GM12878 (cell line): Measurements from ENCODE around the gene GIMD1. TPM values are rescaled to one million over a fixed set of nuclear protein-coding genes. Genes with fewer than 3 reads are reported as not detected.

ENCODE experiments used
- ATAC-seq: fragments of 200-7000 bp; cut with Tn5 transposase; 3 replicates; pipeline ENCODE4 v1.9.1; 2020; ENCODE audit warnings: mild to moderate bottlenecking, moderate library complexity
- BruUV-seq: library from RNA; stranded (reverse); fragments of 400-500 nt; replicated peaks from 2 replicates; lab custom pipeline; 2021; lab: Mats Ljungman, UMichigan
- CTCF ChIA-PET: fragments of 300-600 bp; sonication (Branson Sonifier 250); formaldehyde crosslinking; extraction: SDS; loops from one replicate; lab custom pipeline; 2021; ENCODE audit warnings: inconsistent platforms; lab: Yijun Ruan, JAX
- POLR2A ChIA-PET: fragments of 350-600 bp; formaldehyde crosslinking; extraction: SDS; loops from one replicate; lab custom pipeline; 2021; ENCODE audit warnings: inconsistent platforms; lab: Charles Lee
- RAD21 ChIA-PET: fragments of 300-600 bp; sonication (Branson Sonifier 250); formaldehyde crosslinking; loops from one replicate; lab custom pipeline; 2023; ENCODE audit warnings: antibody characterized with exemption; ENCODE audit not compliant: unreplicated experiment; lab: Charles Lee
- SMC1A ChIA-PET: fragments of 300-600 bp; sonication (Branson Sonifier 250); formaldehyde crosslinking; loops from one replicate; lab custom pipeline; 2023; ENCODE audit not compliant: unreplicated experiment, uncharacterized antibody; lab: Charles Lee
- DNase-seq: peaks from one replicate; pipeline ENCODE4 v3.0.0-alpha.2; 2011; ENCODE audit warnings: low read depth, low spot score
- FAIRE-seq: peaks from 3 replicates; lab custom pipeline; 2011; peaks lifted over from hg19 to GRCh38; lab: Jason Lieb, UNC
- H2AFZ ChIP-seq: 2 replicates; pipeline ENCODE4 v1.6.0; 2011; ENCODE audit warnings: low read depth, low read length, control low read depth; ENCODE audit not compliant: control insufficient read depth
- H3K27ac ChIP-seq: 2 replicates; pipeline ENCODE4 v1.5.1; 2011; ENCODE audit warnings: control low read depth; ENCODE audit not compliant: control insufficient read depth, insufficient read depth
- H3K27me3 ChIP-seq, 2 experiments: replicated peaks in 1 of 2; 2 replicates each; pipeline versions ENCODE4 v1.6.0 to v1.6.1; 2011; ENCODE audit warnings: low read length in 1 of 2; ENCODE audit not compliant: control insufficient read depth in 2 of 2, insufficient read depth in 2 of 2
- H3K36me3 ChIP-seq, 2 experiments: 2 replicates each; pipeline ENCODE4 v1.5.1; 2011; ENCODE audit warnings: low read length in 1 of 2; ENCODE audit not compliant: control insufficient read depth in 2 of 2, insufficient read depth in 2 of 2
- H3K4me1 ChIP-seq: 2 replicates; pipeline ENCODE4 v1.6.1; 2011; ENCODE audit warnings: mild to moderate bottlenecking, low read length, moderate library complexity, mixed read lengths; ENCODE audit not compliant: control insufficient read depth, insufficient read depth
- H3K4me2 ChIP-seq: 2 replicates; pipeline ENCODE4 v1.6.0; 2011; ENCODE audit warnings: control low read depth; ENCODE audit not compliant: control insufficient read depth, insufficient read depth
- H3K4me3 ChIP-seq: fragments of 200-600 bp; sonication (generic); 2 replicates; pipeline ENCODE4 v1.5.1; 2016
- H3K79me2 ChIP-seq: 2 replicates; pipeline ENCODE4 v1.6.0; 2011; ENCODE audit warnings: low read length; ENCODE audit not compliant: control insufficient read depth, insufficient read depth
- H3K9ac ChIP-seq: 2 replicates; pipeline ENCODE4 v1.8.0; 2011; ENCODE audit warnings: low read length, control low read depth, mixed read lengths; ENCODE audit not compliant: control insufficient read depth, insufficient read depth
- H3K9me3 ChIP-seq: replicated peaks from 3 replicates; pipeline ENCODE4 v1.5.1; 2011; ENCODE audit warnings: mild to moderate bottlenecking, low read length; ENCODE audit not compliant: control insufficient read depth, insufficient read depth
- H4K20me1 ChIP-seq: 2 replicates; pipeline ENCODE4 v1.6.0; 2011; ENCODE audit not compliant: control insufficient read depth, insufficient read depth
- CBX5 ChIP-seq: sonication (generic); IDR thresholded peaks from 2 replicates; pipeline ENCODE4 v1.6.1; 2016; ENCODE audit warnings: low read depth, moderate library complexity, mild to moderate bottlenecking, inconsistent platforms
- CHD1 ChIP-seq: IDR thresholded peaks from 2 replicates; pipeline ENCODE4 v1.6.1; 2012; ENCODE audit warnings: low read depth, low read length, improper control_type of control experiment
- IRF4 ChIP-seq: IDR thresholded peaks from 2 replicates; pipeline ENCODE4 v1.6.1; 2011; ENCODE audit warnings: low read depth, low read length
- JUND ChIP-seq: IDR thresholded peaks from 2 replicates; pipeline ENCODE4 v1.6.1; 2012; ENCODE audit warnings: low read depth, mild to moderate bottlenecking, low read length, improper control_type of control experiment, moderate library complexity
- SMAD1 ChIP-seq: fragments of 450-650 bp; IDR thresholded peaks from 2 replicates; pipeline ENCODE4 v1.6.1; 2018; ENCODE audit warnings: mild to moderate bottlenecking, low read depth; ENCODE audit not compliant: partially characterized antibody
- SP1 ChIP-seq: IDR thresholded peaks from one replicate; pipeline ENCODE4 v1.6.1; 2011; ENCODE audit warnings: low read depth, low read length
- ZNF24 ChIP-seq: fragments of 450-650 bp; IDR thresholded peaks from 2 replicates; pipeline ENCODE4 v1.6.1; 2017; ENCODE audit warnings: antibody characterized with exemption, mild to moderate bottlenecking
- WGBS: methylation state at CpG from one replicate; pipeline ENCODE4 v1.1.6; 2016; ENCODE audit warnings: low lambda C conversion rate; ENCODE audit not compliant: insufficient replicate concordance, insufficient coverage; ENCODE audit errors: missing lambda C conversion rate; 5-methylcytosine and 5-hydroxymethylcytosine counted together
- in situ Hi-C: fragments of 300-500 bp; cut with MboI; formaldehyde crosslinking; loops from 9 replicates; pipeline ENCODE4 v1.14.3; 2018; ENCODE audit warnings: mixed read lengths
- intact Hi-C: fragments of 100-400 bp; cut with micrococcal nuclease; formaldehyde crosslinking; loops from one replicate; pipeline ENCODE4 v1.14.2; 2022; ENCODE audit not compliant: unreplicated experiment
- polyA plus RNA-seq, 11 experiments: library from polyadenylated mRNA; depleted of rRNA in 4 of 11; unstranded in 6 of 11; stranded (reverse) in 5 of 11; fragments of >200 nt; fragmentation: Nextera tagmentation in 4 of 11; fragmentation: Illumina TruSeq in 1 of 11; extraction: Ambion mirVana in 4 of 11; extraction: Trizol in 1 of 11; gene quantifications; 1 replicate in 1 of 11; 2 replicates in 10 of 11; pipeline versions ENCODE4 v1.2.1 to v1.2.3, GENCODE V29; 2011 to 2016; ENCODE audit warnings: inconsistent platforms in 2 of 11, missing spikeins in 2 of 11, low read depth in 1 of 11
- total RNA-seq, 4 experiments: library from RNA; depleted of rRNA in 3 of 4; stranded (reverse); fragments of >200 nt in 3 of 4; fragmentation: Illumina TruSeq in 1 of 4; extraction: Trizol in 1 of 4; gene quantifications; 2 replicates each; pipeline versions ENCODE4 v1.2.1 to v1.2.3, GENCODE V29; 2013 to 2021
- TF ChIP-seq, protein P1 (sequence below): fragments of 450-650 bp; IDR thresholded peaks from 2 replicates; pipeline ENCODE4 v1.6.1; 2017; ENCODE audit warnings: mild to moderate bottlenecking
- TF ChIP-seq, protein P2 (sequence below): fragments of 450-650 bp; IDR thresholded peaks from 2 replicates; pipeline ENCODE4 v1.6.1; 2017; ENCODE audit warnings: borderline replicate concordance
- TF ChIP-seq, protein P3 (sequence below): IDR thresholded peaks from 2 replicates; pipeline ENCODE4 v1.6.1; 2012; ENCODE audit warnings: improper control_type of control experiment, low read depth, low read length; ENCODE audit not compliant: insufficient replicate concordance
- TF ChIP-seq, protein P4 (sequence below), 3 experiments: IDR thresholded peaks in 2 of 3; conservative IDR thresholded peaks in 1 of 3; 2 replicates each; pipeline ENCODE4 v1.5.1; 2011; ENCODE audit warnings: low read depth in 3 of 3, low read length in 3 of 3, mild to moderate bottlenecking in 3 of 3, control low read depth in 2 of 3, moderate library complexity in 2 of 3, inconsistent platforms in 1 of 3, mixed read lengths in 1 of 3; ENCODE audit not compliant: control insufficient read depth in 2 of 3, insufficient read depth in 1 of 3; ENCODE audit errors: extremely low read depth in 1 of 3

GIMD1 gene
- total and polyA plus RNA-seq, 10 of the 15 experiments (the other 5 are each of a cell fraction or from before 2014, with no cell fraction given) = 0.14 TPM; not detected in 9

DNA sequence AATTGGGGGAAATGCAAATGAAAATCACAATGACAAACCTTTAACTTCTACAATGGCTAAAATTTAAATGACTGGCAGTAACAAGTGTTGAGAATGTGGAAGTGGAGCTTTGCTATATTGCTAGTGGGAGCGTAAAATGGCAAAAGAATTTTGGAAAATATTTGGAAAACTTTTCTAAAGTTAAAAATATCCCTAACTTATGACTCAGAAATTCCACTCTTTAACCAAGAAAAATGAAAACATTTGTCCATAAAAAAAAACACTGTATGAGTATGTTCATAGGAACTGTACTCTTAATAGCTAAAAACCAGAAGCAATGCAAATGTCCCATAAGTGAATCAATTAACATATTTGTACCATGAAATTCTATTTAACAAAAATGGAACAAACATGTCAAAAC is 56.2 kb downstream of the GIMD1 start:
- Histone ChIP-seq H3K79me2 (peaks cover 59% of the 10 kb centered on the region), H3K9me3 (no peaks in the 10 kb centered on the region), H4K20me1 (no peaks in the 10 kb centered on the region), H3K9ac (no peak overlapping the region), H2AFZ (no peak overlapping the region), H3K4me2 (no peak overlapping the region), H3K4me1 (no peaks in the 10 kb centered on the region), H3K27ac (no peak overlapping the region), H3K4me3 (no peak overlapping the region), H3K36me3 (no peaks in the 10 kb centered on the region), H3K27me3 (no peaks in the 10 kb centered on the region)
- RAD21 ChIA-PET = no interaction called here
- no peak for ATAC-seq
- no TSS peak for BruUV-seq
- 100% methylated on average over 1 of the region's 1 CpG for WGBS
- in situ Hi-C loops (no loop called here), intact Hi-C loops (no loop called here)
- POLR2A ChIA-PET = no interaction called here
- FAIRE-seq = no peak
- DNase-seq = no peak
- SMC1A ChIA-PET = interaction anchor here (1.3 kb wide), 1 partner anchor 11 kb away, joined by 5 read pairs; no protein-coding TSS in a partner anchor
- CTCF ChIA-PET = interaction anchor here (0.6 kb wide), 1 partner anchor 151 kb away, joined by 3 read pairs; no protein-coding TSS in a partner anchor
- no peak for TF ChIP-seq JUND
- TF ChIP-seq IRF4 = no peak
- TF ChIP-seq ZNF24 = no peak
- no peak for TF ChIP-seq SMAD1
- TF ChIP-seq, protein P1, sequence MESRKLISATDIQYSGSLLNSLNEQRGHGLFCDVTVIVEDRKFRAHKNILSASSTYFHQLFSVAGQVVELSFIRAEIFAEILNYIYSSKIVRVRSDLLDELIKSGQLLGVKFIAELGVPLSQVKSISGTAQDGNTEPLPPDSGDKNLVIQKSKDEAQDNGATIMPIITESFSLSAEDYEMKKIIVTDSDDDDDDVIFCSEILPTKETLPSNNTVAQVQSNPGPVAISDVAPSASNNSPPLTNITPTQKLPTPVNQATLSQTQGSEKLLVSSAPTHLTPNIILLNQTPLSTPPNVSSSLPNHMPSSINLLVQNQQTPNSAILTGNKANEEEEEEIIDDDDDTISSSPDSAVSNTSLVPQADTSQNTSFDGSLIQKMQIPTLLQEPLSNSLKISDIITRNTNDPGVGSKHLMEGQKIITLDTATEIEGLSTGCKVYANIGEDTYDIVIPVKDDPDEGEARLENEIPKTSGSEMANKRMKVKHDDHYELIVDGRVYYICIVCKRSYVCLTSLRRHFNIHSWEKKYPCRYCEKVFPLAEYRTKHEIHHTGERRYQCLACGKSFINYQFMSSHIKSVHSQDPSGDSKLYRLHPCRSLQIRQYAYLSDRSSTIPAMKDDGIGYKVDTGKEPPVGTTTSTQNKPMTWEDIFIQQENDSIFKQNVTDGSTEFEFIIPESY = no peak
- TF ChIP-seq, protein P2, sequence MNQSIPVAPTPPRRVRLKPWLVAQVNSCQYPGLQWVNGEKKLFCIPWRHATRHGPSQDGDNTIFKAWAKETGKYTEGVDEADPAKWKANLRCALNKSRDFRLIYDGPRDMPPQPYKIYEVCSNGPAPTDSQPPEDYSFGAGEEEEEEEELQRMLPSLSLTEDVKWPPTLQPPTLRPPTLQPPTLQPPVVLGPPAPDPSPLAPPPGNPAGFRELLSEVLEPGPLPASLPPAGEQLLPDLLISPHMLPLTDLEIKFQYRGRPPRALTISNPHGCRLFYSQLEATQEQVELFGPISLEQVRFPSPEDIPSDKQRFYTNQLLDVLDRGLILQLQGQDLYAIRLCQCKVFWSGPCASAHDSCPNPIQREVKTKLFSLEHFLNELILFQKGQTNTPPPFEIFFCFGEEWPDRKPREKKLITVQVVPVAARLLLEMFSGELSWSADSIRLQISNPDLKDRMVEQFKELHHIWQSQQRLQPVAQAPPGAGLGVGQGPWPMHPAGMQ = no peak
- TF ChIP-seq, protein P3, sequence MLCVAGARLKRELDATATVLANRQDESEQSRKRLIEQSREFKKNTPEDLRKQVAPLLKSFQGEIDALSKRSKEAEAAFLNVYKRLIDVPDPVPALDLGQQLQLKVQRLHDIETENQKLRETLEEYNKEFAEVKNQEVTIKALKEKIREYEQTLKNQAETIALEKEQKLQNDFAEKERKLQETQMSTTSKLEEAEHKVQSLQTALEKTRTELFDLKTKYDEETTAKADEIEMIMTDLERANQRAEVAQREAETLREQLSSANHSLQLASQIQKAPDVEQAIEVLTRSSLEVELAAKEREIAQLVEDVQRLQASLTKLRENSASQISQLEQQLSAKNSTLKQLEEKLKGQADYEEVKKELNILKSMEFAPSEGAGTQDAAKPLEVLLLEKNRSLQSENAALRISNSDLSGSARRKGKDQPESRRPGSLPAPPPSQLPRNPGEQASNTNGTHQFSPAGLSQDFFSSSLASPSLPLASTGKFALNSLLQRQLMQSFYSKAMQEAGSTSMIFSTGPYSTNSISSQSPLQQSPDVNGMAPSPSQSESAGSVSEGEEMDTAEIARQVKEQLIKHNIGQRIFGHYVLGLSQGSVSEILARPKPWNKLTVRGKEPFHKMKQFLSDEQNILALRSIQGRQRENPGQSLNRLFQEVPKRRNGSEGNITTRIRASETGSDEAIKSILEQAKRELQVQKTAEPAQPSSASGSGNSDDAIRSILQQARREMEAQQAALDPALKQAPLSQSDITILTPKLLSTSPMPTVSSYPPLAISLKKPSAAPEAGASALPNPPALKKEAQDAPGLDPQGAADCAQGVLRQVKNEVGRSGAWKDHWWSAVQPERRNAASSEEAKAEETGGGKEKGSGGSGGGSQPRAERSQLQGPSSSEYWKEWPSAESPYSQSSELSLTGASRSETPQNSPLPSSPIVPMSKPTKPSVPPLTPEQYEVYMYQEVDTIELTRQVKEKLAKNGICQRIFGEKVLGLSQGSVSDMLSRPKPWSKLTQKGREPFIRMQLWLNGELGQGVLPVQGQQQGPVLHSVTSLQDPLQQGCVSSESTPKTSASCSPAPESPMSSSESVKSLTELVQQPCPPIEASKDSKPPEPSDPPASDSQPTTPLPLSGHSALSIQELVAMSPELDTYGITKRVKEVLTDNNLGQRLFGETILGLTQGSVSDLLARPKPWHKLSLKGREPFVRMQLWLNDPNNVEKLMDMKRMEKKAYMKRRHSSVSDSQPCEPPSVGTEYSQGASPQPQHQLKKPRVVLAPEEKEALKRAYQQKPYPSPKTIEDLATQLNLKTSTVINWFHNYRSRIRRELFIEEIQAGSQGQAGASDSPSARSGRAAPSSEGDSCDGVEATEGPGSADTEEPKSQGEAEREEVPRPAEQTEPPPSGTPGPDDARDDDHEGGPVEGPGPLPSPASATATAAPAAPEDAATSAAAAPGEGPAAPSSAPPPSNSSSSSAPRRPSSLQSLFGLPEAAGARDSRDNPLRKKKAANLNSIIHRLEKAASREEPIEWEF = no peak
- TF ChIP-seq CHD1 = no peak
- no peak for TF ChIP-seq CBX5
- TF ChIP-seq, protein P4, sequence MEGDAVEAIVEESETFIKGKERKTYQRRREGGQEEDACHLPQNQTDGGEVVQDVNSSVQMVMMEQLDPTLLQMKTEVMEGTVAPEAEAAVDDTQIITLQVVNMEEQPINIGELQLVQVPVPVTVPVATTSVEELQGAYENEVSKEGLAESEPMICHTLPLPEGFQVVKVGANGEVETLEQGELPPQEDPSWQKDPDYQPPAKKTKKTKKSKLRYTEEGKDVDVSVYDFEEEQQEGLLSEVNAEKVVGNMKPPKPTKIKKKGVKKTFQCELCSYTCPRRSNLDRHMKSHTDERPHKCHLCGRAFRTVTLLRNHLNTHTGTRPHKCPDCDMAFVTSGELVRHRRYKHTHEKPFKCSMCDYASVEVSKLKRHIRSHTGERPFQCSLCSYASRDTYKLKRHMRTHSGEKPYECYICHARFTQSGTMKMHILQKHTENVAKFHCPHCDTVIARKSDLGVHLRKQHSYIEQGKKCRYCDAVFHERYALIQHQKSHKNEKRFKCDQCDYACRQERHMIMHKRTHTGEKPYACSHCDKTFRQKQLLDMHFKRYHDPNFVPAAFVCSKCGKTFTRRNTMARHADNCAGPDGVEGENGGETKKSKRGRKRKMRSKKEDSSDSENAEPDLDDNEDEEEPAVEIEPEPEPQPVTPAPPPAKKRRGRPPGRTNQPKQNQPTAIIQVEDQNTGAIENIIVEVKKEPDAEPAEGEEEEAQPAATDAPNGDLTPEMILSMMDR (IDR thresholded peaks at IDR 0.05 in 2 of 3, conservative IDR thresholded peaks at IDR 0.05 in 1 of 3; ENCODE audit: control insufficient read depth in 2 of 3, extremely low read depth in 1 of 3, insufficient read depth in 1 of 3, low read depth in 3 of 3, low read length in 3 of 3) = no peak
- no peak for TF ChIP-seq SP1
